ENCODE measurements around the gene RABGAP1L.

Gene RABGAP1L

GRCh38 chr1:174965362-174966007, 806.2 kb downstream of the RABGAP1L start:
- H3K4me3 ChIP-seq (ENCODE audit: insufficient read depth, low read length, poor library complexity, severe bottlenecking) = no peak overlapping the region
- H3K9me2 ChIP-seq (replicated peaks; ENCODE audit: insufficient read depth, low read length) = no peaks in the 10 kb centered on the region
- peak overlapping the region; percentile 22 for H3K27ac ChIP-seq (ENCODE audit: low read depth, low read length)
- peaks cover 30% of the 10 kb centered on the region for H3F3A ChIP-seq (ENCODE audit: insufficient read depth)
- peaks cover 8% of the 10 kb centered on the region; the same call in 1 of the 2 replicates for H3K36me3 ChIP-seq (ENCODE audit: low read length)
- no peak overlapping the region for H3K9ac ChIP-seq (ENCODE audit: low read length)
- no peaks in the 10 kb centered on the region for H4K20me1 ChIP-seq (ENCODE audit: low read depth, low read length)
- H3K27me3 ChIP-seq (ENCODE audit: low read length) = no peaks in the 10 kb centered on the region
- H3K79me2 ChIP-seq (ENCODE audit: insufficient read depth, low read length) = no peaks in the 10 kb centered on the region
- no peak overlapping the region for H2AFZ ChIP-seq (ENCODE audit: low read depth, low read length, severe bottlenecking)
- peak overlapping the region; percentile 4 for H3K4me2 ChIP-seq (ENCODE audit: low read depth, low read length, poor library complexity, severe bottlenecking)
- no peaks in the 10 kb centered on the region for H3K9me3 ChIP-seq (ENCODE audit: insufficient read depth, low read length)
- no peak for TF ChIP-seq CTCF (IDR thresholded peaks at IDR 0.05; ENCODE audit: insufficient read depth, low read length, poor library complexity, severe bottlenecking)
- TF ChIP-seq EZH2phosphoT487 (conservative IDR thresholded peaks at IDR 0.05; ENCODE audit: low read length) = no peak

GRCh38 chr1:174966008-174966572, 806.8 kb downstream of the RABGAP1L start:
- Histone ChIP-seq H3K27me3 (ENCODE audit: low read length) (no peaks in the 10 kb centered on the region), H3F3A (ENCODE audit: insufficient read depth) (peaks cover 30% of the 10 kb centered on the region), H3K79me2 (ENCODE audit: insufficient read depth, low read length) (no peaks in the 10 kb centered on the region), H3K9me3 (ENCODE audit: insufficient read depth, low read length) (no peaks in the 10 kb centered on the region), H2AFZ (ENCODE audit: low read depth, low read length, severe bottlenecking) (no peak overlapping the region), H3K4me2 (ENCODE audit: low read depth, low read length, poor library complexity, severe bottlenecking) (no peak overlapping the region), H3K36me3 (ENCODE audit: low read length) (peaks cover 1% of the 10 kb centered on the region; the same call in 1 of the 2 replicates), H3K4me3 (ENCODE audit: insufficient read depth, low read length, poor library complexity, severe bottlenecking) (no peak overlapping the region), H3K9ac (ENCODE audit: low read length) (no peak overlapping the region), H3K9me2 (replicated peaks; ENCODE audit: insufficient read depth, low read length) (no peaks in the 10 kb centered on the region), H3K27ac (ENCODE audit: low read depth, low read length) (no peak overlapping the region; the same call in 1 of the 2 replicates), H4K20me1 (ENCODE audit: low read depth, low read length) (no peaks in the 10 kb centered on the region)
- TF ChIP-seq EZH2phosphoT487 (conservative IDR thresholded peaks at IDR 0.05; ENCODE audit: low read length) (no peak), CTCF (IDR thresholded peaks at IDR 0.05; ENCODE audit: insufficient read depth, low read length, poor library complexity, severe bottlenecking) (no peak)

GRCh38 chr1:174967845-174968705, 808.8 kb downstream of the RABGAP1L start:
- no peak for TF ChIP-seq EZH2phosphoT487 (conservative IDR thresholded peaks at IDR 0.05; ENCODE audit: low read length)
- TF ChIP-seq CTCF (IDR thresholded peaks at IDR 0.05; ENCODE audit: insufficient read depth, low read length, poor library complexity, severe bottlenecking) = no peak
- no peaks in the 10 kb centered on the region for H3K9me2 ChIP-seq (replicated peaks; ENCODE audit: insufficient read depth, low read length)
- H3K9ac ChIP-seq (ENCODE audit: low read length) = no peak overlapping the region
- no peaks in the 10 kb centered on the region for H3K9me3 ChIP-seq (ENCODE audit: insufficient read depth, low read length)
- H3K27ac ChIP-seq (ENCODE audit: low read depth, low read length) = peak overlapping the region; percentile 71
- peaks cover 6% of the 10 kb centered on the region; the same call in 1 of the 2 replicates for H3K36me3 ChIP-seq (ENCODE audit: low read length)
- no peaks in the 10 kb centered on the region for H4K20me1 ChIP-seq (ENCODE audit: low read depth, low read length)
- H3K4me3 ChIP-seq (ENCODE audit: insufficient read depth, low read length, poor library complexity, severe bottlenecking) = no peak overlapping the region
- no peaks in the 10 kb centered on the region for H3K79me2 ChIP-seq (ENCODE audit: insufficient read depth, low read length)
- peaks cover 28% of the 10 kb centered on the region for H3F3A ChIP-seq (ENCODE audit: insufficient read depth)
- peak overlapping the region; percentile 51 for H3K4me2 ChIP-seq (ENCODE audit: low read depth, low read length, poor library complexity, severe bottlenecking)
- no peaks in the 10 kb centered on the region for H3K27me3 ChIP-seq (ENCODE audit: low read length)
- H2AFZ ChIP-seq (ENCODE audit: low read depth, low read length, severe bottlenecking) = no peak overlapping the region
